NCI-H510A treated with DMSO at 0.1 percent for 48 hours (cell line): ENCODE results near the gene TSPAN18.

Source experiments
- DNase-seq: peaks from one replicate; lab custom pipeline; 2025; lab: John Stamatoyannopoulos, UW

Gene TSPAN18

DNA sequence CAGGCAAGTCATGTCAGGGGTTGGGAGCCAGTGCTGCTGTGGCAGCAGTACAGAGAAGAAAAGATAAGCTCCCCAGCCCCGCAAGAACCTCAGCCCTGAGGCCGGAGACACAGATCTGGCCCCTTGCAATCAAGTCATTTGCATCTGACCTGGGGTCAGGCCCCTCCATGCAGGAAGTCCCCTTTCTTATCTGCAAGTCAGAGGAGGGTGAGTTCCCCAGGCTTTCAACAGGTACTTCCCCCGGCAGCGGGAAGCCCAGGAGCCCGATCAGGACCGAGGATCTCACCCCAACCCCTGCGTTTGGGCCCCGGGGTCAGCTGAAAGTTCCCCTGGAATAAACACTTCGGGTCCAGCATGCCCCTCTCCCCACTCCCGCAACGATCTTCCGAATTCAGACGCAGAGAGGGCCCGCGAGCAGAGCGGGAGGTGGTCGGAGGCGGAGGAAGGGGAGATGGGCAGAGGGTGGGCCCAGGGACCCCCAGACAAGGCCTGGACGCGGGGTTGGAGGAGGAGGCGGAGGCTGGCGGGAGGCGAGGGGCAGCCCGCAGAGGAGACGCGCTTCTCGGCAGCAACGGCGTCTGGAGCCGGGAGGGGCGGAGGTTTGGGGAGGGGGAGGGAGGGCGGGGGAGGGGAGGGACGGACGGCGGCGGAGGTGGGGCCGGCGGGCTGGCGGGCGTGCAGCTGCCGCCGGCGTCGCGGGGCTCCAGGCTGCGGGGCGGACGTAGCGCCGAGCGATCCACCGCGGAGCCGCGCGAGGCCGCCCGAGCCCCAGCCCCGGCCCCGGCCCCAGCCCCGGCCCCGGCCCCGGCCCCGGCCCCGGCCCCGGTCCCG is at the start of gene TSPAN18:
Gene TSPAN18, plus strand, starts transcription at position 680 of the 831 bp plus-strand sequence. CDS start 179,455 bp downstream, outside the sequence.
- DNase-seq: no peak

- no peak for DNase-seq
Observed at GRCh38 chr11:44680982-44681597, 45.7 kb upstream of the TSPAN18 start.

GRCh38 chr11:44681698-44682097 is 45.1 kb upstream of the TSPAN18 start:
- no peak for DNase-seq

DNA sequence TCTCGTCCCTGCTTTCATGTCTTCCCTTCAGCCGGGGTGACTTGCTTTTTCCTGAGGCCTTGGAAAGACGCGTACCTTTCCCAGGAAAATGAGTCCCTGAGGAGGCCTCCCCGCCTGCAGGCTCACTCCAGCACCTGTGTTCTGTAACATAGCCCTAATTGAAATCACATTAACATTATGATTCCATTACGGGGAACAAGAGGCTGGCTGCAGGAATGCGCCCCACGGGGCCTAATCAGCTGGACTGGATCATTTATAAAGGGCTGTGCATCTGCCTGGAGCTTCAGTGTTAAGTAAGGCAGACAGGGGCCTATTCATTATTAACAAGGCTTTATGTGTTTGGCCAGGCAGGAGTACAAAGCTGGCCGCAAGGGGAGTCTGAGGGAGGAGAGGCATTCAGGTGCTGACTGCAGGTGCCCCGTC is 41.9 kb upstream of the TSPAN18 start:
- no peak for DNase-seq

DNA sequence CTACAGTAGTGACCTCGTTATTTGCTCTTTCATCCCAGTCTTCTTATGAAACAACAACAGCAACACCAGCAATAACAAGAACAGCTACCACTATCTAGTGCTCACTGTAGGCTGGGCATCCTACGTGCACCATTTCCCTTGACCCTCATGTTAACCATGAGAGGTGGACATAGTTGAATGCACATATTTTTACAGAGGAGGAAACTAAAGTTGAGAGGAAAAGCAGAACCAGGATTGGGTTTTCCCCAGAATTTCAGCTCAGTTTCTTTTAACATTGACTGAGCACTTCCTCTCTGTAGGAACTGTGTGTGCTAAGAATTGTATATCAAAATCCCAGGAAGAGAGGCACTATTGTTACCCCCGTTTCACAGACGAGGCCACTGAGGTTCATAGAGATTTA is 39.4 kb upstream of the TSPAN18 start:
- no peak for DNase-seq

DNA sequence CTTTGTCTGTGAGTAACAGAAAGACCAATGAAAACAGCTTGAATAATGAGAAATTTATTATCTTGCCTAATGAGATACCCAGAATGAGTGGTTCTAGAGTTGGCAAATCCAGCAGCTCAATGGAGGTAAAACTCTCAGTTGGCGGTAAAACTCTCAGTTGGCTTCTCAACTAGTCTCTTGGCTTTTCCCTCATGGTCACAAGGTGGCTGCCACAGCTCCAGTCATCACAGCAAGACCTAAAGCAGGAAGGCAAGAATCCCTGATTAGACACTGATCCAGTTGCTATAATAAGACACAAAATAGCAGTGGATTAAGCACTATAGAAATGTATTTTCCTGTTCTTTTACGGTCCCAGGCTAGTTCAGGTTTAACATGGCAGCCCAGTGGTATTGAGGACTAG is 37.5 kb upstream of the TSPAN18 start:
- no peak for DNase-seq

GRCh38 chr11:44690651-44691050 is 36.1 kb upstream of the TSPAN18 start:
- no peak for DNase-seq

- no peak for DNase-seq
Observed at GRCh38 chr11:44692460-44692859, 34.3 kb upstream of the TSPAN18 start.

DNA sequence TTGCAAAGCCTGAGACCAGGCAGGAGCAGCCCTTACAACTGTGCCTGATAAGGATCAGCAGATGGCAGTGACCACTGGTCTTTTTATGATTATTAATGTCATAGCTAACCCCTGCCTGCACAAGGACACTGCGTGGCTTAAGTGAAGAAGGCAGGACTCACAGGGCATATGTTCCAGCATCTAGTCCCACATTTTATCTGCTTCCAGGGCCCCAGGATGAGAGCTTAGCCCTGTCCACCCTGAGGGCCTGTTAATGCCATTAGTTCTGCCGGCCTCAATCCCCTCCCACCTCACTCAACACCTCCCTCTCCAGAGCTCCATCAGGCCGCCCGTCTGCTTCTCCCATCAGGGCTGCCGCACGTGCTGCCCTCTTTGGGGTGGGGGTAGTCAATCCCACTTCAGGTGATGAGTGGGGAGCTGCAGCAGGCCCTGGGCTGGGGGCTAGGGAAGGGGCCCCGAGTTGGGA is 33.1 kb upstream of the TSPAN18 start:
- no peak for DNase-seq

GRCh38 chr11:44694443-44694842 is 32.3 kb upstream of the TSPAN18 start:
- no peak for DNase-seq

DNA sequence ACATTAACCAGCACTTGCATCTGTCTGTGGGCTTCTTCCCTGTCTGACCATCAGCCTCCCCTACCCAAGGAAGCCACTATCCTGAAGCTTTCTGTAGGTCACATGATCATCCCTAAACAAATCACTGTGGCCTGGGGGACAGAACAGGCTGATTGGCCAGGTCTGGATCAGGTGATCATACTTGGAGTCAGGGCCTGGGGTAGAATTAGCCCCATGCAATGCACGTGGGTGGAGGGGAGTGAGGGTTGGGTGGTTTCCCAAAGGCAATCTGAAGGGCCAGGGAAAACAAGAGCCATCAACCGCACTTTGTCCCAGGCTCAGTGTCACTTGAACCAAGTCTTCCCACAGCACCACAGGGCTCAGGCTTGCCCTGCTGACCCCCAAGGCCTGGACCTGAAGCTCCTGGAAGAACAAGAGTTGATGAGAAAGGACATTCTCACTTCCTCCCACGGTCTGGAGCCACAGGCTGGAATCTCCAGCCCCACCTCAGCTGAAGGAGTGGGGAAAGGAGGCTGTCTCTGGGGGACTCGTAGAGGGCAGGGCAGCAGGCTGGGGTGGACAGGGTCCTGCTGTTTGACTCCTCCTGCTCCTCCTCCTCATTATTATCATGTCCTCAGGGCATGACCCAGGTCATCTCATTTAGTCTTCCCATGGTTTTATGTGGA is 31.5 kb upstream of the TSPAN18 start:
- DNase-seq: no peak

GRCh38 chr11:44698252-44698912 is 28.4 kb upstream of the TSPAN18 start:
- DNase-seq: no peak

- DNase-seq: no peak
Observed at GRCh38 chr11:44699497-44700408, 27.0 kb upstream of the TSPAN18 start.

GRCh38 chr11:44701276-44701675 is 25.5 kb upstream of the TSPAN18 start:
- DNase-seq: no peak

GRCh38 chr11:44702889-44703288 is 23.9 kb upstream of the TSPAN18 start:
- DNase-seq: no peak

- DNase-seq: no peak
Observed at GRCh38 chr11:44707094-44707493, 19.7 kb upstream of the TSPAN18 start.

GRCh38 chr11:44708009-44708408 is 18.8 kb upstream of the TSPAN18 start:
- DNase-seq: no peak

- DNase-seq: no peak
Observed at GRCh38 chr11:44708523-44709280, 18.1 kb upstream of the TSPAN18 start.

- DNase-seq: no peak
Observed at GRCh38 chr11:44709281-44709562, 17.5 kb upstream of the TSPAN18 start.

GRCh38 chr11:44709966-44710365 is 16.8 kb upstream of the TSPAN18 start:
- DNase-seq: no peak
